Skeletal muscle tissue (tissue), 4 donors: ENCODE measurements around the gene GABRA5. TPM values are rescaled to one million over a fixed set of nuclear protein-coding genes. Genes with fewer than 3 reads are reported as not detected.
"Not testable (repeated sequence)": the region's sequence is repeated elsewhere in the genome, so short reads cannot be mapped to it uniquely, and the experiment has no call there.

Experiments
- H3K27ac ChIP-seq: one replicate; pipeline ENCODE4 v1.7.0; 2013; ENCODE audit warnings: mild to moderate bottlenecking, low read depth, low read length, inconsistent platforms
- H3K27me3 ChIP-seq, 3 donors: one replicate each; pipeline ENCODE4 v1.7.0; 2013; ENCODE audit warnings: low read length in 3 of 3; ENCODE audit not compliant: control insufficient read depth in 3 of 3, insufficient read depth in 3 of 3
- H3K36me3 ChIP-seq, 3 donors: one replicate each; pipeline ENCODE4 v1.7.0; 2013; ENCODE audit warnings: low read length in 3 of 3; ENCODE audit not compliant: control insufficient read depth in 3 of 3, insufficient read depth in 3 of 3
- H3K4me1 ChIP-seq, 3 donors: one replicate each; pipeline ENCODE4 v1.7.0; 2013; ENCODE audit warnings: low read length in 3 of 3, mild to moderate bottlenecking in 3 of 3; ENCODE audit not compliant: control insufficient read depth in 3 of 3, insufficient read depth in 3 of 3
- H3K4me3 ChIP-seq, 3 donors: one replicate each; pipeline ENCODE4 v1.7.0; 2013; ENCODE audit warnings: low read length in 3 of 3
- H3K9ac ChIP-seq, 3 donors: one replicate each; pipeline ENCODE4 v1.7.0; 2013; ENCODE audit warnings: low read length in 3 of 3, mild to moderate bottlenecking in 3 of 3, moderate library complexity in 2 of 3, low read depth in 1 of 3
- H3K9me3 ChIP-seq, 3 donors: one replicate each; pipeline ENCODE4 v1.7.0; 2013; ENCODE audit warnings: low read length in 3 of 3; ENCODE audit not compliant: control insufficient read depth in 3 of 3
- total RNA-seq: library from RNA; depleted of rRNA; stranded (reverse); fragments of >200 nt; gene quantifications from one replicate; pipeline ENCODE4 v1.2.3, GENCODE V29; 2014
- donor health status: Osteomylitis.

GABRA5 gene
- total RNA-seq, 1 donor from 2014 or later: 1.6 TPM

GRCh38 chr15:26895346-26895745, 28.5 kb downstream of the GABRA5 start:
- H3K27me3 ChIP-seq: peaks cover 11 to 13% (median 12%) of the 10 kb centered on the region in 3 donors
- not testable (repeated sequence) for H3K27ac ChIP-seq, H3K9me3 ChIP-seq, H3K4me1 ChIP-seq, H3K36me3 ChIP-seq, H3K9ac ChIP-seq, H3K4me3 ChIP-seq

GRCh38 chr15:26899658-26900057, 32.8 kb downstream of the GABRA5 start:
- Histone ChIP-seq H3K36me3 (no peaks in the 10 kb centered on the region), H3K4me1 (no peaks in the 10 kb centered on the region), H3K9ac (no peak overlapping the region), H3K4me3 (no peak overlapping the region), H3K27me3 (no peaks in the 10 kb centered on the region), H3K9me3 (peaks cover 2 to 6% (median 2%) of the 10 kb centered on the region in 3 donors), H3K27ac (no peak overlapping the region)

GRCh38 chr15:26901041-26901440, 34.2 kb downstream of the GABRA5 start:
- peaks cover 0 to 9% (median 2%) of the 10 kb centered on the region in 3 donors for H3K9me3 ChIP-seq

GRCh38 chr15:26910715-26911114, 43.9 kb downstream of the GABRA5 start:
- Histone ChIP-seq H3K4me3 (no peak overlapping the region), H3K27ac (no peak overlapping the region), H3K4me1 (no peaks in the 10 kb centered on the region), H3K27me3 (no peaks in the 10 kb centered on the region), H3K36me3 (no peaks in the 10 kb centered on the region), H3K9ac (no peak overlapping the region), H3K9me3 (peaks cover 0 to 2% (median 0%) of the 10 kb centered on the region in 3 donors)

More at GRCh38 chr15:26901041-26901440, 34.2 kb downstream of the GABRA5 start:
- Histone ChIP-seq H3K27me3 (no peaks in the 10 kb centered on the region), H3K27ac (no peak overlapping the region), H3K9ac (no peak overlapping the region), H3K36me3 (no peaks in the 10 kb centered on the region), H3K4me3 (no peak overlapping the region), H3K4me1 (no peaks in the 10 kb centered on the region)

- Histone ChIP-seq H3K27me3 (no peaks in the 10 kb centered on the region), H3K9ac (no peak overlapping the region), H3K4me3 (no peak overlapping the region), H3K27ac (no peak overlapping the region), H3K36me3 (no peaks in the 10 kb centered on the region), H3K9me3 (peaks cover 0 to 5% (median 4%) of the 10 kb centered on the region in 3 donors), H3K4me1 (no peaks in the 10 kb centered on the region)
Observed at GRCh38 chr15:26921433-26921832, 54.6 kb downstream of the GABRA5 start.

GRCh38 chr15:26926081-26926480, 59.2 kb downstream of the GABRA5 start:
- Histone ChIP-seq H3K9ac (no peak overlapping the region), H3K9me3 (no peaks in the 10 kb centered on the region), H3K27ac (no peak overlapping the region), H3K27me3 (no peaks in the 10 kb centered on the region), H3K36me3 (no peaks in the 10 kb centered on the region), H3K4me1 (no peaks in the 10 kb centered on the region), H3K4me3 (no peak overlapping the region)

GRCh38 chr15:26928051-26928450, 61.2 kb downstream of the GABRA5 start:
- no peaks in the 10 kb centered on the region for H3K4me1 ChIP-seq
- H3K27ac ChIP-seq: no peak overlapping the region
- no peaks in the 10 kb centered on the region for H3K36me3 ChIP-seq
- H3K9ac ChIP-seq: no peak overlapping the region
- no peaks in the 10 kb centered on the region for H3K9me3 ChIP-seq
- no peaks in the 10 kb centered on the region for H3K27me3 ChIP-seq
- H3K4me3 ChIP-seq: no peak overlapping the region

- H3K27ac ChIP-seq: no peak overlapping the region
- no peaks in the 10 kb centered on the region for H3K27me3 ChIP-seq
- no peak overlapping the region for H3K9ac ChIP-seq
- no peaks in the 10 kb centered on the region for H3K36me3 ChIP-seq
- peaks cover 0 to 2% (median 0%) of the 10 kb centered on the region in 3 donors for H3K9me3 ChIP-seq
- no peaks in the 10 kb centered on the region for H3K4me1 ChIP-seq
- H3K4me3 ChIP-seq: no peak overlapping the region
Observed at GRCh38 chr15:26929588-26929987, 62.7 kb downstream of the GABRA5 start.

GRCh38 chr15:26934848-26935247, 68.0 kb downstream of the GABRA5 start:
- H3K9ac ChIP-seq: no peak overlapping the region
- H3K27ac ChIP-seq: no peak overlapping the region
- peaks cover 0 to 5% (median 4%) of the 10 kb centered on the region in 3 donors for H3K9me3 ChIP-seq
- no peak overlapping the region for H3K4me3 ChIP-seq
- H3K4me1 ChIP-seq: no peaks in the 10 kb centered on the region
- no peaks in the 10 kb centered on the region for H3K36me3 ChIP-seq
- H3K27me3 ChIP-seq: no peaks in the 10 kb centered on the region

- Histone ChIP-seq H3K9me3 (peaks cover 0 to 5% (median 4%) of the 10 kb centered on the region in 3 donors), H3K27ac (no peak overlapping the region), H3K36me3 (no peaks in the 10 kb centered on the region), H3K27me3 (no peaks in the 10 kb centered on the region), H3K4me3 (no peak overlapping the region), H3K9ac (no peak overlapping the region), H3K4me1 (no peaks in the 10 kb centered on the region)
Observed at GRCh38 chr15:26935322-26935721, 68.5 kb downstream of the GABRA5 start.

- Histone ChIP-seq H3K4me1 (no peaks in the 10 kb centered on the region), H3K9me3 (peaks cover 0 to 5% (median 4%) of the 10 kb centered on the region in 3 donors), H3K27me3 (no peaks in the 10 kb centered on the region), H3K4me3 (no peak overlapping the region), H3K27ac (no peak overlapping the region), H3K9ac (no peak overlapping the region), H3K36me3 (no peaks in the 10 kb centered on the region)
Observed at GRCh38 chr15:26936502-26936901, 69.6 kb downstream of the GABRA5 start.
